HG02610 (cell line): ENCODE results near the gene MATN4.

Experiments
- ATAC-seq: cut with Tn5 transposase; IDR thresholded peaks from one replicate; pipeline ENCODE4 v1.9.1; 2021; ENCODE audit warnings: mild to moderate bottlenecking, moderate library complexity; ENCODE audit not compliant: unreplicated experiment

The MATN4 gene

DNA sequence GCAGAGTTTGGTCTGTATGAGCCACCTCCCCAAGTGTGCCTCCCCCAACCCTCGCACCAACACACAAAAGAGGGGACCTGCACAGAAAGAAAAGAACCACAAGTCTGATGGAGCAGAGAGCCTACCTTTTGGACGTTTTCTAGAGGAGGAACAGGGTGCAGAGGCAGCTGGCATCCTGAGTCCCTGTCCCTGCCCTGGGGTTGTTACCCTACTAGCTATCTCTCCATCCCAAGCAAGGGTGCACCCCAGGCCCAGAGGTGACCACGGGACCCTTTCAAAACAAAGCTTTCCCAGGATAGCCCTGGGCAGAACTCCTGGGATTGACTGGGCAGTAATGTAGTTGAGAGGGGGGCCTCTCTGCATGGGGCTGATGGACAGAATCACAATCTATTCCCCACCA lies 9.7 kb upstream of the MATN4 start:
- ATAC-seq: no peak

DNA sequence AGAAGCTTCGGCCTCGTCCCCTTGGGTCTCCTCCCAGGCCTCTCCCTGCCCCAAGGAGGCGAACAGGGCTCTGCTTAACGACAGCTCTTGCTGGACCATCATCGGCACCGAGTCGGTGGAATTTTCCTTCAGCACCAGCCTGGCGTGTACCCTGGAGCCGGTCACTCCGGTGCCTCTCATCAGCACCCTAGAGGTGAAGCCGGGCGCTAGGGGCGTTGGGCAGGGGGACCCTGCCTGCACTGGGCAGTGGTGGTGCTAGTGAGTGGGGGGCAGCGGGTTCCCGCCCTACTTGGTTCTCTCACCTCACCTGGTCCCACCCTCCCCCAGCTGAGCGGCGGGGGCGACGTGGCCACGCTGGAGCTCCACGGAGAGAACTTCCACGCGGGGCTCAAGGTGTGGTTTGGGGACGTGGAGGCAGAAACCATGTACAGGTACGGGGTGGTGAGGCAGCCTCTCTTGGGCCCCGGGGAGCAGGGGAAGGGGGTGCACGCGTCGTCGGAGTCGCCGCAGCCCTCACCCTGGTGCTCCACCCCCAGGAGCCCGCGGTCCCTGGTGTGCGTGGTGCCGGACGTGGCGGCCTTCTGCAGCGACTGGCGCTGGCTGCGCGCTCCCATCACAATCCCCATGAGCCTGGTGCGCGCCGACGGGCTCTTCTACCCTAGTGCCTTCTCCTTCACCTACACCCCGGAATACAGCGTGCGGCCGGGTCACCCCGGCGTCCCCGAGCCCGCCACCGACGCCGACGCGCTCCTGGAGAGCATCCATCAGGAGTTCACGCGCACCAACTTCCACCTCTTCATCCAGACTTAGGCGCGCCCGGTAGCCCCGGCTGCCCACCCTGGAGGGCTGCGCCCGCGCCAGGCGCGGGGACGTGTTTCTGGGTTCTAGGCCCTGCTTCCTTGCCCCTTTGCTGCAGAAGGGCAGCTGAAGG lies 8.3 kb upstream of the MATN4 start:
- no peak for ATAC-seq

GRCh38 chr20:45315672-45316071 lies 7.6 kb upstream of the MATN4 start:
- ATAC-seq: no peak

DNA sequence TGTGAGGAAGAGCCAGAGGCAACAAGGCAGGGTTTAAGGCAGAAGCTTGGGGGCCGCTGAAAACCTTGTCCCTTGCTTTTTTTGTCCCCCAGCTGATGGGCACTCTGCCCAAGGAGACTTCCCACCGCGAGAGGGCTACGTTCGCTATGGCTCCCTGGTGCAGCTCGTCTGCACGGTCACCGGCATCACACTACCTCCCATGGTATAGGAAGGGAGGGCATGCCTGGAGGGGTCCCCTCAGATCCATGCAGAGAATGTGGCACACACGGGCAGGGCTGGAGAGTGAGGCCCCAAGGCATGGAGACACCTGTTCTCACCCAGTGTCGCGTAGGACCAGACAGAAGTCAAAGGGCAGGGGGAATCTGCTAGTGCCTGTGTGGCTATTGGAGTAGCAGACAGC lies 5.8 kb upstream of the MATN4 start:
- ATAC-seq: no peak

DNA sequence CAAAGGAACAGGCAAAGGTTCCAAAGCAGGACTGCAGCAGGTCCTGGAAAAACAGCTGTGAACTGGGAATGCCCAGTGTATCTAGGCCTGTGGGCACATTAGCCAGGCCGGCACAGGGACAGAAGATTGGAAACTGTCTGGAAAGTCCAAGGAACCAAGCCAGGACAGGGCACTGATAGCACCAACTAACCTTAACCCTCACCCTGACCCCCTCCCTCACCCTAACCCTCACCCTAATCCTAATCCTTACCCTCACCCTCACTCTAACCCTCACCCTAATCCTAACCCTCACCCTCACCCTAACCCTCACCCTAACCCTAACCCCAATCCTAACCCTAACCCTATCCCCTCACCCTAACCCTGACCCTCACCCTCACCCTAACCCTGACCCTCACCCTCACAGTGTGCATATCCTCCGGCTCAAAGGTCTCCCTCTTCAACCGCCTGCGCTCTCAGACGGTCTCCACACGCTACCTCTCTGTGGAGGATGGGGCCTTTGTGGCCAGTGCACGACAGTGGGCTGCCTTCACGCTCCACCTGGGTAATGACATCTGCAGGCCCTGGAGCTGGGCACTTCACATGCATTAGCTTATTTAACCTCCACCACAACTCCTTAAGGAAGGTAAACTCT lies 5.1 kb upstream of the MATN4 start:
- no peak for ATAC-seq

DNA sequence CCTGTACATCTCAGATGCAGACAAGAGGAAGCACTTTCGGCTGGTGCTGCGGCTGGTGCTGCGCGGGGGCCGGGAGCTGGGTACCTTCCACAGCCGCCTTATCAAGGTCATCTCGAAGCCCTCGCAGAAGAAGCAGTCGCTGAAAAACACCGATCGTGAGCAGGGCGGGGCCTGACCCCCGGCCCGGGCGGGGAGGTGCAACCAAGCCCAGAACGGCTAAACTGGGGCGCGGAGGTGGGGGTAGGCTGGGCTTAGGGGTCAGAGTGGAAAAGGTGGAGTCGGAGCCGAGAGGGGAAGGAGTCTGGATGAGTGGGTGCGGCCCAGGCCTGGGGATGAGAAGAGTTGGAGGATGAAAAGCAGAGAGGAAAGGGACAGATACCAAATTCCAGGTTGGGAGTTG lies 4.1 kb upstream of the MATN4 start:
- no peak for ATAC-seq

DNA sequence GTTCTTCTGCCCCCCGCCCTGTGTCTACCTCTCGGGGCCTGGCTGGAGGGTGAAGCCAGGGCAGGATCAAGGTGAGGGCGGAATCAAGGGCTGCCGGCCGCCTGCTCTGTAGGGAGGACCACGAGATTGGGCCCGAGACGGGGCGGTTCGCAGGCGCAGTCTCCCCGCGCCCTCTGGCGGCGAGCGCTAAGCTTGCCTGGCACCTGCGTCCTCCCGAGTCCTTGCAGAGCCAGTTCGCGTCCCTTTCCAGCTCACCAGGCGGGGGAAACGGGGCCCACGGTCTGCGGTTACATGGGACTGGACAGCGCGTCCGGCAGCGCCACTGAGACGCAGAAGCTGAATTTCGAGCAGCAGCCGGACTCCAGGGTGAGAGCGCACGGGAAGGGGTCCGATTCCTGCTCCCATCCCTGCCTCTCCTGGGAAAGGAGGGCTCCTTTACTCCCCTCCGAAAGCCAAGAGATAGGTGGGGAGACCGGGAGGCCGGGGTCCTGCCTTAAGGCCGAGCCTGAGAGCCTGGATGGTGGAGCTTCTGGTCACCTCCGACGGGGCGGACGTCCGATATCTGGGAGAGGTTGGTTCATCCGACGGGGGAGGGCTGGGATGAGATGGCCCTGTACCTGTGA lies 3.6 kb upstream of the MATN4 start:
- no peak for ATAC-seq

DNA sequence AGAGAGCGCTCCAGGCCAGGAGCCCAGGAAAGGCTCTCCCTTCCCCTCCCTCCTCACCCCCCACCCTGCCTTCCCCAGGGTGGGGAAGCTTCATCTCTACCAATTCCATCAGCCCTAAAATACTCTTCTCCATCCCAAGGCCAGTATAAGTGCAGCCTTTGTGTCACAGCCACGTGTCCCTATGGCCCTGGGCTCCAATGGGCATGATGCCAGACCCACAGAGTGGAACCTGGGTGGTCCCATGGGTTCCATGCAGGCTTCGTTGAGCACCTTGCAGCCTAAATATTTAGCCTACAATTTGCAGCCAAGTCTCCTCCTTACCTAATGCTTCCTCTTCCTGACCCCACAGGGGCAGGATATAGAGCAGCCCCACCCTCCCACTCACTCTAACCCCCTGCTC lies 976 bp upstream of the MATN4 start:
- ATAC-seq: no peak

GRCh38 chr20:45307076-45307640 lies 941 bp downstream of the MATN4 start:
- ATAC-seq: no peak

- no peak for ATAC-seq
These were observed 1.6 kb downstream of the MATN4 start, which contains the start of gene RBPJL for GRCh38 chr20:45306431-45306982. Gene RBPJL, plus strand, starts transcription at chr20:45306840. Its CDS starts 83 bp downstream, at chr20:45306923.

DNA sequence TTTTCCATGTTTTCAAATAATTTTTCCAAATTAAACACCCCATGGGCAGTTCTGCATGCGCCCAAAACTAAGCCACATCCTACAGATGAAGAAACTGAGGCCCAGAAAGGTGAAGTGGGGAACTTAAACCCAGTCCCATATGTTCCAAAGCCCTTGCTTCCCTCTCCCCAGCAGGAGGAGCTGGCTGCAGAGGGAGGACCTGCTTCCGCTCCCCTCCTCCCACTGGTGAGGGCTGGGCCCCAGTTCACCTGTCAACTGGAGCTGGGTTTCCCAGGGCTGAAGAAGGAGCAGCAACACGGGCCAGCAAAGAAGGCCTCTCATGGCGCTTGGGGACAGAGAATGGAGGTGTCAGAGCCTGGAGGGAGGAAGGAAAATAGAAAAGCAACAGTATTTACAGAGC lies 2.8 kb downstream of the MATN4 start:
- ATAC-seq: no peak

GRCh38 chr20:45304464-45304999 lies 3.6 kb downstream of the MATN4 start:
- no peak for ATAC-seq

GRCh38 chr20:45303586-45304463 lies 4.3 kb downstream of the MATN4 start:
- no peak for ATAC-seq

DNA sequence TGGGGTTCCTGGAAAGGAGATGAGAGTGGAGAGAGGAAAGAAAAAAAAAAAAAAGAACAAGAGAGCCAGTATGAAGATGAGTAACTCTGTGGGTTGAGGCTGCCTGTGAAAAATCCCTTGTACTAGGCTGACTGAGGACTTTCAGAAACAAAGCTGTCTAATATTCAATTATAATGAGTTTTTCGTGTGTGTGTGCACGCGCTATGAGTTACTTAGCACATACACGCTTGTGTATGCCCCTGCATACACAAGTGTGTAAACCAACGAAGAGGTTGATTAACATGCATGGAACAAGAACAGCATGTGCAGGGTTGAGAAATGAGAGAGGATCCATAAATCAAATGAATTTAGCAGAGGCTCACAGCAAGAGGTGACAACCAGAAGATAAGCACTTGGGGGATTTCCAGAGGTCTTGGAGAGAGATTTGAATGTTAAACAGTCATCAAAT lies 6.3 kb downstream of the MATN4 start:
- no peak for ATAC-seq

DNA sequence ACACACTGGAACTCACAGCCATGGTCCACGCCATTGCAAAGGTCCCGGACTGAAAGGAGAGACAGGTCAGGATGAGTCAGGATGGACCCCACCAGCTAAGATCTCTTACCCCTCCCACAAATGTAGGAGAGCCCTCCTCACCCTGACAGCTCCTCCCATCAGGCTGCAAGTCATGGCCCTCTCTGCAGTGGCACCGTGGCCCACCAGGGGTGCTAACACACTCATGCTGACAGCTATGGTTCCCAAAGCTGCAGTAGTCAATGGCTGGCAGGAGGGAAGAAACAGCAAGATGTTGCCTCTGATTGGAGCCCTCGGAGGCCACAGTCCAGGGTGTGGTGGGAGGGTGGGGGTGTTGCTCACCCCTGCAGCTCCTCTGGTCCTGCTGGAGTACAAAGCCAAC lies 7.1 kb downstream of the MATN4 start:
- ATAC-seq: no peak

DNA sequence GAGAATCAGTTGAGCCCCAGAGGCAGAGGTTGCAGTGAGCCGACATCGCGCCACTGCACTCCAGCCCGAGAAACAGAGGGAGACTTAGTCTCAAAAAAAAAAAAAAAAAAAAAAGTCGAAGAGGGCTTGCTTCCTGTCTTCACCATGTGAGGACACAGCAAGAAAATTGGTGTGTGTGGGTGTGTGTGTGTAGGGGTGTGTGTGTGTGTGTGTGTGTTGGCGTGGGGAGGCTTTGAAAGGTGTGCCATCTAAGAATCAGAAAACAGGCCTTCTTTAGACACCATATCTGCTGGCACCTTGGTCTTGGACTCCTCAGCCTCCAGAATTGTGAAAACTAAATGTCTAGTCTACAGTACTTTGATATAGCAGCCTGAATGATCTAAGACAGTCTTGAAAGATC lies 8.3 kb downstream of the MATN4 start:
- ATAC-seq: no peak

DNA sequence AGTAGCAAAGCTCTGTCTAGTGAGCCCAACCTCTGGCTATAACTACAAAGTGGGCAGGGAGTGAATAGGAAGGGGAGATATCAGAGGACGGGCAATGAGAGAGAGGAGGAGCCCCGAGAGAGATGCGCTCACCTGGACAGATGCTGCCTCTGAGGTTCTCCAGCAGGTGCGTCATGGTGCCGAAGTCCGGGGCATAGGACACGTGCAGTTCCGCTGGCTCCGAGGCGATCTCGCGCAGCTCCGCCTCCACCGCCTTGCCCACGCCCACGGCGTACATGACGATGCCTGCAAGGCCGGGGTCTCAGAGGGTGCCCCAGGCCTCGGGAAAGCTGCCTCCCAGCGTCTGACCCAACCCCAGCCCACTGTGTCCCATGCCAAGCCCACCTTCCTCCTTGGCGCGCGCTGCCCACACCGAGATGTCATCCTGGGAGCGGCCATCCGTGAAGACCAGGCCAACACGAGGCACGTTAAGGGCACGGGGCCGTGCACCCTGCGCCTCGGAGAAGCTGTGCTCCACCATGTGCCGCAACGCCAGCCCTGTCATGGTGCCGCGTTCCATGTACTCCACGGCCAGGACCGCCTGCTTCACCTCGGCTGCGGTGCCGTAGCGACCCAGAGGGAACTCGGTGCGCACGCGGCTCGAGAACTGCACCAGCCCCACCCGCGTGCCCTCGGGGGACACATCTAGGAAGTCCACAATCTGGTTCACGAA lies 10.2 kb downstream of the MATN4 start:
- ATAC-seq: no peak

- ATAC-seq: no peak
These were observed 13.4 kb downstream of the MATN4 start for GRCh38 chr20:45294659-45295058.

GRCh38 chr20:45294003-45294368 lies 14.1 kb downstream of the MATN4 start:
- ATAC-seq: no peak
